Endodermal cell (in vitro differentiated cells): ENCODE measurements around the gene ARHGAP35. TPM values are rescaled to one million over a fixed set of nuclear protein-coding genes. Genes with fewer than 3 reads are reported as not detected.

Experiments
- DNase-seq: peaks from one replicate; pipeline ENCODE4 v3.0.0-alpha.2; 2017
- H3K27ac ChIP-seq: 2 replicates; pipeline ENCODE4 v1.5.1; 2013; ENCODE audit warnings: mild to moderate bottlenecking, low read depth, low read length, moderate library complexity
- H3K27me3 ChIP-seq: 2 replicates; pipeline ENCODE4 v1.6.1; 2013; ENCODE audit warnings: mild to moderate bottlenecking, low read length, moderate library complexity; ENCODE audit not compliant: insufficient read depth, control insufficient read depth, poor library complexity, severe bottlenecking
- H3K36me3 ChIP-seq: 2 replicates; pipeline ENCODE4 v1.7.0; 2013; ENCODE audit warnings: mild to moderate bottlenecking, low read length, moderate library complexity; ENCODE audit not compliant: control insufficient read depth, insufficient read depth
- H3K4me1 ChIP-seq: one replicate; pipeline ENCODE4 v1.7.0; 2013; ENCODE audit warnings: low read length; ENCODE audit not compliant: control insufficient read depth, insufficient read depth
- H3K4me3 ChIP-seq: 2 replicates; pipeline ENCODE4 v1.5.1; 2013; ENCODE audit warnings: mild to moderate bottlenecking, low read length, moderate library complexity
- H3K9ac ChIP-seq: 2 replicates; pipeline ENCODE4 v1.6.1; 2013; ENCODE audit warnings: mild to moderate bottlenecking, low read length, moderate library complexity; ENCODE audit not compliant: poor library complexity, severe bottlenecking; ENCODE audit errors: extremely low read depth
- H3K9me3 ChIP-seq: 2 replicates; pipeline ENCODE4 v1.6.1; 2013; ENCODE audit warnings: mild to moderate bottlenecking, low read length, moderate library complexity; ENCODE audit not compliant: control insufficient read depth
- H3K27ac Mint-ChIP-seq: 2 replicates; pipeline ENCODE4 v1.8.0; 2020; ENCODE audit warnings: mixed read lengths
- H3K27me3 Mint-ChIP-seq: 2 replicates; pipeline ENCODE4 v1.8.0; 2021; ENCODE audit warnings: mild to moderate bottlenecking, mixed read lengths; ENCODE audit not compliant: insufficient read depth
- H3K36me3 Mint-ChIP-seq: 2 replicates; pipeline ENCODE4 v1.8.0; 2020; ENCODE audit warnings: low read depth, mixed read lengths
- H3K4me1 Mint-ChIP-seq: 2 replicates; pipeline ENCODE4 v1.8.0; 2020; ENCODE audit warnings: mixed read lengths
- H3K4me3 Mint-ChIP-seq: 2 replicates; pipeline ENCODE4 v1.8.0; 2020; ENCODE audit warnings: mild to moderate bottlenecking, moderate library complexity, mixed read lengths
- H3K9me3 Mint-ChIP-seq: 2 replicates; pipeline ENCODE4 v1.8.0; 2020; ENCODE audit warnings: mild to moderate bottlenecking, mixed read lengths
- WGBS, 2 experiments: methylation state at CpG; one replicate each; pipeline versions ENCODE4 v1.1.5 to v1.1.7; 2013; ENCODE audit warnings: missing lambda C conversion rate in 2 of 2, mixed read lengths in 1 of 2; ENCODE audit not compliant: insufficient coverage in 1 of 2, insufficient read length in 1 of 2; 5-methylcytosine and 5-hydroxymethylcytosine counted together
- long read RNA-seq, 4 experiments: library from polyadenylated mRNA in 2 of 4; library from RNA in 1 of 4; library from capped mRNA in 1 of 4; stranded (forward) in 3 of 4; unstranded in 1 of 4; transcript quantifications; one replicate each; pipeline ENCODE4 v2.0.0, GENCODE V29; 2020 to 2021; ENCODE audit warnings: inconsistent platforms in 1 of 4
- polyA plus RNA-seq, 2 experiments: library from polyadenylated mRNA; stranded (reverse); fragments of 50-300 nt; gene quantifications; one replicate each; pipeline ENCODE4 v1.2.3, GENCODE V29; 2013
- total RNA-seq, 2 donors: library from RNA; stranded (reverse); fragmentation: NEBNext Ultra II Directional in 1 of 2; extraction: Animal tissue kit (Norgen Biotek cat#: 25700) in 1 of 2; gene quantifications; 2 replicates in 1 of 2; 3 replicates in 1 of 2; pipeline ENCODE4 v1.2.1, GENCODE V29; 2021
- TF ChIP-seq, protein P1 (sequence below): fragments of 200-600 bp; sonication (generic); conservative IDR thresholded peaks from 2 replicates; pipeline ENCODE4 v1.5.0; 2021; ENCODE audit warnings: antibody characterized with exemption, mild to moderate bottlenecking

ARHGAP35 gene
- total RNA-seq, result 10 to 100 TPM; 41.4 to 41.6 TPM
- 42.6 TPM for polyA plus RNA-seq (2013, experiment 1 of 2)
- 40.6 TPM for polyA plus RNA-seq (2013, experiment 2 of 2)
- long read RNA-seq, experiment 1, full-length matches to known transcripts, result 2 of 19 reads
- long read RNA-seq, experiment 1, partial matches to known transcripts, result 1 of 19 reads
- long read RNA-seq, experiment 1, other reads (novel, unspliced or antisense), result 16 of 19 reads
- long read RNA-seq, experiment 2, full-length matches to known transcripts, result 8 of 29 reads
- long read RNA-seq, experiment 2, partial matches to known transcripts, result 2 of 29 reads
- long read RNA-seq, experiment 2, other reads (novel, unspliced or antisense), result 19 of 29 reads
- long read RNA-seq, experiment 3, full-length matches to known transcripts, result 1 of 22 reads
- long read RNA-seq, experiment 3, partial matches to known transcripts, result 20 of 22 reads
- long read RNA-seq, experiment 3, other reads (novel, unspliced or antisense), result 1 of 22 reads
- long read RNA-seq, experiment 4, result 0 reads

- peaks cover 16% of the 10 kb centered on the region for H3K4me1 Mint-ChIP-seq
- H3K36me3 Mint-ChIP-seq, result peaks cover 7% of the 10 kb centered on the region
- peaks cover 31% of the 10 kb centered on the region for H3K27me3 ChIP-seq
- peak within 1 kb of the TSS; percentile 99 for H3K27ac ChIP-seq
- no peaks in the 10 kb centered on the region for H3K36me3 ChIP-seq
- TF ChIP-seq, protein P1, sequence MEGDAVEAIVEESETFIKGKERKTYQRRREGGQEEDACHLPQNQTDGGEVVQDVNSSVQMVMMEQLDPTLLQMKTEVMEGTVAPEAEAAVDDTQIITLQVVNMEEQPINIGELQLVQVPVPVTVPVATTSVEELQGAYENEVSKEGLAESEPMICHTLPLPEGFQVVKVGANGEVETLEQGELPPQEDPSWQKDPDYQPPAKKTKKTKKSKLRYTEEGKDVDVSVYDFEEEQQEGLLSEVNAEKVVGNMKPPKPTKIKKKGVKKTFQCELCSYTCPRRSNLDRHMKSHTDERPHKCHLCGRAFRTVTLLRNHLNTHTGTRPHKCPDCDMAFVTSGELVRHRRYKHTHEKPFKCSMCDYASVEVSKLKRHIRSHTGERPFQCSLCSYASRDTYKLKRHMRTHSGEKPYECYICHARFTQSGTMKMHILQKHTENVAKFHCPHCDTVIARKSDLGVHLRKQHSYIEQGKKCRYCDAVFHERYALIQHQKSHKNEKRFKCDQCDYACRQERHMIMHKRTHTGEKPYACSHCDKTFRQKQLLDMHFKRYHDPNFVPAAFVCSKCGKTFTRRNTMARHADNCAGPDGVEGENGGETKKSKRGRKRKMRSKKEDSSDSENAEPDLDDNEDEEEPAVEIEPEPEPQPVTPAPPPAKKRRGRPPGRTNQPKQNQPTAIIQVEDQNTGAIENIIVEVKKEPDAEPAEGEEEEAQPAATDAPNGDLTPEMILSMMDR, result no peak
- H3K4me3 ChIP-seq, result peak within 1 kb of the TSS; percentile 89
- peak within 1 kb of the TSS; percentile 78 for H3K27ac Mint-ChIP-seq
- H3K9ac ChIP-seq, result peak within 1 kb of the TSS; percentile 80
- peak; percentile 65 for DNase-seq
- peaks cover under 1% of the 10 kb centered on the region for H3K4me1 ChIP-seq
- no peak within 1 kb of the TSS for H3K4me3 Mint-ChIP-seq
- H3K9me3 Mint-ChIP-seq, result no peaks in the 10 kb centered on the region
- peaks cover 5% of the 10 kb centered on the region for H3K27me3 Mint-ChIP-seq
- 0% methylated on average over 62 of the region's 91 CpGs; no CpG with 5 or more reads in 1 of the 2 experiments for WGBS, 2 experiments
- no peaks in the 10 kb centered on the region for H3K9me3 ChIP-seq
These were observed at the start of gene ARHGAP35 for GRCh38 chr19:46860846-46861690. Gene ARHGAP35 (plus strand): TSS chr19:46860997. CDS start chr19:46918676, 57,679 bp downstream.

DNA sequence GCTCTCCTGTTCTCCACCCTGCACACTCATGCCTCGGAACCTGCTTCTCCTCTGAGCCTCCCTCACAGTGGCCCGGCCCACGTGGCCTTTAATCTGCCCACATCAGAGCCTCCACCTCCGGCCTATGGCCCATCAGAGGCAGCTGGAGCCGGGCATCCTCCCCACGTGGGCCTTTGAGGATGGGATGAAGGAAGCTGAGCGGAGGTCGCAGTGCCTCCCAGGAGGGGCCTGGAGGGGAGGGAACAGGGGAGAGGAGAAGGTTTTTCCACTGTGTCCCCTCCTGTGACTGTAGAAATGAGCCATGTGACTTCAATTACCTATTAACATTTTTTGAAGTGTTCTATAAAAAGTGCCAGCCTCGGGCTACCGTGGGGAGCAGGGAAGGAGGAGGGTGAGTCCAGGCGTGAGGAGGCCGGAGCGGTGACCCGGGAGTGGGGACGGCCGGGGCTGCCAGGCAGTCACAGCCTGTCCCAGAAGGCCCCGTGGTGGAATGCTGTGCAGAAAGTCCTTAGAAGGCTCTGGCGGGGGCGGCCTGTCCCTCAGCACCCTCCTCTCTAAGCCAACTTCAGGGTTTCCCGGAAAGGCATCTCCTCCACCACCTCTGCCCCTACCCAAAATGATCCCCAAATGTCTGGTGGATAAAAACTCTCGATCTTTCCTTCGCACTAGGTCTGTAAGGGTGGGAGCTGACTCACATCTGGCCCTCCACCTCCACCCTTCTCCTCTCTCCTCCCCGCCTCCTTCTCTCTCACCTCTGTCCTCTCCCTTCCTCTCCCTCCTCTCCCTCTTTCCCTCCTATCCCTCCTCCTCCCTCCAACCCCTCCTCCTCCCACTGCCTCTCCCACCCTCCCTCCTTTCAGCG, 47.6 kb upstream of the ARHGAP35 start:
- H3K4me3 ChIP-seq, result no peak overlapping the region
- H3K4me3 Mint-ChIP-seq, result no peak overlapping the region
- peaks cover 64% of the 10 kb centered on the region for H3K27me3 Mint-ChIP-seq
- H3K36me3 Mint-ChIP-seq, result no peaks in the 10 kb centered on the region
- H3K36me3 ChIP-seq, result no peaks in the 10 kb centered on the region
- no peak overlapping the region for H3K9ac ChIP-seq
- no peaks in the 10 kb centered on the region for H3K4me1 ChIP-seq
- TF ChIP-seq, protein P1, result no peak
- no peaks in the 10 kb centered on the region for H3K9me3 Mint-ChIP-seq
- H3K27me3 ChIP-seq, result peaks cover 51% of the 10 kb centered on the region
- peaks cover 3% of the 10 kb centered on the region for H3K4me1 Mint-ChIP-seq
- H3K9me3 ChIP-seq, result no peaks in the 10 kb centered on the region
- no peak overlapping the region for H3K27ac ChIP-seq
- DNase-seq, result no peak
- WGBS, 2 experiments, result 68 to 73% methylated on average over 12 to 24 of the region's 24 CpGs
- no peak overlapping the region for H3K27ac Mint-ChIP-seq
